22Rv1 (cell line): ENCODE results near the gene PRKRIP1.
"Not testable (repeated sequence)": the region's sequence is repeated elsewhere in the genome, so short reads cannot be mapped to it uniquely, and the experiment has no call there.

Source experiments
- ZFX ChIP-seq: fragments of 450-650 bp; IDR thresholded peaks from 2 replicates; pipeline ENCODE4 v1.6.1; 2017; ENCODE audit warnings: antibody characterized with exemption, borderline replicate concordance
- TF ChIP-seq, protein P1 (sequence below): fragments of 450-650 bp; IDR thresholded peaks from 2 replicates; pipeline ENCODE4 v1.5.1; 2017; ENCODE audit warnings: mild to moderate bottlenecking

DNA sequence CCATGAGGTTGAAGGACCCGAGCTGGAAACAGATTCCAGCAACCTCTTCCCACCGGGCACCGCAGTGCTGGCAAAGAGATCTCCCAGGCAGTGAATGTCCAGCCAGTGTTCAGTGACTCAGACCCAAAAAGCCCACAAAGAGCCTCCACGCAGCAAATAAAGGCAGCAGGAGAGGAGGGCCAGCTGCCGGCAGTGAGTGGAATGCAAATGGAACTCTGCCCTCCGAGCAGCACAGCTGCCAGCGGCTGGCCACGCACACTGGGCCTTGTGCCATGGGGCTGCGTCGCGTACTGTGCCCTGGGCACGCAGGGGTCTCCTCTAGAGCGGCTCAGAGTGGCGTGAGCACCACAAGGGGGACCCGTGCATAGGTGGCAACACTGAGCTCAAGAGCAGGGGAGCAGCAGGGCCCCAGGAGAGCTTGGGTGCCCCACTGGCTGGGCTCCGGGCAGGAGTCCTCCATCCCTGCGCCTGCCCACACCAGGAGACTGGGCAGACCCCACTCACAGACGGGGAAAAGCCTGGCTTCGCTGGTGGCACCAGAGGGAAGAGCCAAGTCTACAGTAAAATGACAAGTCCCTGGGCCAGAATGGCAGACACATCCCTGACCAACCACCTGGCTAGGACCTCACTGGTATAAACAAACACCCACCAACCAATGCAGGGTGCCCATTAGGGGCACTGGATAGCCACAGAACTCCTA is 78.7 kb downstream of the PRKRIP1 start:
- TF ChIP-seq, protein P1, sequence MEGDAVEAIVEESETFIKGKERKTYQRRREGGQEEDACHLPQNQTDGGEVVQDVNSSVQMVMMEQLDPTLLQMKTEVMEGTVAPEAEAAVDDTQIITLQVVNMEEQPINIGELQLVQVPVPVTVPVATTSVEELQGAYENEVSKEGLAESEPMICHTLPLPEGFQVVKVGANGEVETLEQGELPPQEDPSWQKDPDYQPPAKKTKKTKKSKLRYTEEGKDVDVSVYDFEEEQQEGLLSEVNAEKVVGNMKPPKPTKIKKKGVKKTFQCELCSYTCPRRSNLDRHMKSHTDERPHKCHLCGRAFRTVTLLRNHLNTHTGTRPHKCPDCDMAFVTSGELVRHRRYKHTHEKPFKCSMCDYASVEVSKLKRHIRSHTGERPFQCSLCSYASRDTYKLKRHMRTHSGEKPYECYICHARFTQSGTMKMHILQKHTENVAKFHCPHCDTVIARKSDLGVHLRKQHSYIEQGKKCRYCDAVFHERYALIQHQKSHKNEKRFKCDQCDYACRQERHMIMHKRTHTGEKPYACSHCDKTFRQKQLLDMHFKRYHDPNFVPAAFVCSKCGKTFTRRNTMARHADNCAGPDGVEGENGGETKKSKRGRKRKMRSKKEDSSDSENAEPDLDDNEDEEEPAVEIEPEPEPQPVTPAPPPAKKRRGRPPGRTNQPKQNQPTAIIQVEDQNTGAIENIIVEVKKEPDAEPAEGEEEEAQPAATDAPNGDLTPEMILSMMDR: not testable (repeated sequence)
- not testable (repeated sequence) for TF ChIP-seq ZFX
